HG02798 (cell line): ENCODE measurements around the gene PRR29.

ENCODE experiments used
- ATAC-seq: cut with Tn5 transposase; IDR thresholded peaks from one replicate; pipeline ENCODE4 v1.9.1; 2021; ENCODE audit warnings: mild to moderate bottlenecking; ENCODE audit not compliant: unreplicated experiment, poor library complexity

The PRR29 gene

GRCh38 chr17:64038331-64039105 lies 40.4 kb downstream of the PRR29 start:
- no peak for ATAC-seq

- ATAC-seq, result no peak
Measured at GRCh38 chr17:64039106-64039400, 40.9 kb downstream of the PRR29 start.

GRCh38 chr17:64040206-64040605 lies 42.1 kb downstream of the PRR29 start:
- ATAC-seq, result no peak

- ATAC-seq, result no peak
Measured at GRCh38 chr17:64041912-64042311, 43.8 kb downstream of the PRR29 start.

- no peak for ATAC-seq
Measured at GRCh38 chr17:64042700-64043485, 44.7 kb downstream of the PRR29 start.

- ATAC-seq, result no peak
Measured at GRCh38 chr17:64045176-64045575, 47.0 kb downstream of the PRR29 start.

- no peak for ATAC-seq
Measured at GRCh38 chr17:64048805-64049204, 50.7 kb downstream of the PRR29 start.

GRCh38 chr17:64051153-64051552 lies 53.0 kb downstream of the PRR29 start:
- no peak for ATAC-seq

GRCh38 chr17:64053101-64053500 lies 55.0 kb downstream of the PRR29 start:
- no peak for ATAC-seq
